ENCODE results near the gene MPPED1. TPM values are rescaled to one million over a fixed set of nuclear protein-coding genes. Genes with fewer than 3 reads are reported as not detected.

Gene MPPED1
- total and polyA plus RNA-seq, 4 donors, result 0.89 to 6.5 (median 4.1) TPM

DNA sequence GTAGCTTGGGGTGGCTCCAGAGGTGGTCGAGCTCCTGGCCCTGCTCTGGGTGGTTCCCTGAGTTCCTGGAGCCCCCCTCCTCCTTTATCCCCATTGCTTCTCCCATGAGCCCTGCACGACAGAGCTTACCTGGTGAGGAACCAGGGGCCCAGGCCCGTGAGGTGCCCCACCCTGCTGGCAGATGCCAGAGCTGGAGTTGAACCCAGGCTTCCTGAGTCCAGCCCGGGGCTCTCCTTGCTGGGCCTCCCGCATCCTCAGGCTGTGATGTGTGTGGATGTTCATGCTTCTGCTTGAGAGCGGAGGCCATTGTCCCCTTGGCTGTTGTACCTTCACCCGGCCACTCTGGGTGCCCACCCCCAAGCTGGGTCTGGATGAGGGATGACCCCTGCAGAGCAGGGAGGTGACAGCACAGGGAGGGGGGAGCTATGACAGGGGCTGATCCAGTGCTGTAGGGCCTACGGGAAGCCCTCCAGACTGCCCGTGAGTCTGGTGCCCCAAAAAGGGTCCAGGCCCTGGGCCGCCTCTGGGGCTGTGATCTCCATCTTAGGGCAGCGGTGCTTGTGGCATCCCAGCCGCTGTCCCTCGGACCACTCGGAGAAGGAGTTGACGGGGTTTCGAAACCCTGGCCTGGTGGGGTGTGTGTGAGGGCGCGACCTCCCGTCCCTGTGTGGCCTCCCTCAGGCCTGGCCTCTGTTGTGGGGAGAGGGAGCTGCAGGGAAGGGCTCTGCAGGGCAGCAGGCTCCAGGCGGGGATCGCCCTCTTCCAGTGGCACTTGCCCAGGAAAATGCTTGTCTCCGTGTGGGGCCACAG is 14.4 kb downstream of the MPPED1 start (continued):
- TF ChIP-seq, protein P1, sequence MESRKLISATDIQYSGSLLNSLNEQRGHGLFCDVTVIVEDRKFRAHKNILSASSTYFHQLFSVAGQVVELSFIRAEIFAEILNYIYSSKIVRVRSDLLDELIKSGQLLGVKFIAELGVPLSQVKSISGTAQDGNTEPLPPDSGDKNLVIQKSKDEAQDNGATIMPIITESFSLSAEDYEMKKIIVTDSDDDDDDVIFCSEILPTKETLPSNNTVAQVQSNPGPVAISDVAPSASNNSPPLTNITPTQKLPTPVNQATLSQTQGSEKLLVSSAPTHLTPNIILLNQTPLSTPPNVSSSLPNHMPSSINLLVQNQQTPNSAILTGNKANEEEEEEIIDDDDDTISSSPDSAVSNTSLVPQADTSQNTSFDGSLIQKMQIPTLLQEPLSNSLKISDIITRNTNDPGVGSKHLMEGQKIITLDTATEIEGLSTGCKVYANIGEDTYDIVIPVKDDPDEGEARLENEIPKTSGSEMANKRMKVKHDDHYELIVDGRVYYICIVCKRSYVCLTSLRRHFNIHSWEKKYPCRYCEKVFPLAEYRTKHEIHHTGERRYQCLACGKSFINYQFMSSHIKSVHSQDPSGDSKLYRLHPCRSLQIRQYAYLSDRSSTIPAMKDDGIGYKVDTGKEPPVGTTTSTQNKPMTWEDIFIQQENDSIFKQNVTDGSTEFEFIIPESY (IDR thresholded peaks at IDR 0.05), result no peak
- no peak for TF ChIP-seq NR2F2 (IDR thresholded peaks at IDR 0.05)
- TF ChIP-seq JUND (IDR thresholded peaks at IDR 0.05), result no peak
- no peak for TF ChIP-seq RXRA (IDR thresholded peaks at IDR 0.05)
- TF ChIP-seq FOXA2 (IDR thresholded peaks at IDR 0.05), result no peak
- no peak for TF ChIP-seq YY1 (IDR thresholded peaks at IDR 0.05)

DNA sequence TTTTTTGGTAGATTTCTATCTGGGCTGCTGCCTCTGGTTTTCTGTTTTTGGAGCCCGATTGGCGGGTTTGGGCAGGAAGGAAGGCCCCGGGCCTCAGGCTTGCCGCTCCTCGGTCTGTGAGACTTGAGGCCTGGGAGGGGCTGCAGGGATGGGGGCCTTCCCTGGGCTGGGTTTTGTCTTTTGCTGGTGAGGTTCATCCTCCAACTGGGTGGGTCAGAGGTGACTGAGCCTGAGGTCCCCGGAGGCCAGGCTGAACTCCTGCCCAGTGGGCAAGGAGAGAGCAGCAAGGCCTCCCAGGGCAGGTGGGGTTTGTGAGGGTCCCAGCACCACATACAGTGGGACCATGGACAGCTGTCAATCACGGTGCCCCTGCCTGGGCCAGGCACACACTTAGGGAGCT is 15.0 kb downstream of the MPPED1 start:
- H3K27me3 ChIP-seq (ENCODE audit: control insufficient read depth in 4 of 4, insufficient read depth in 4 of 4, low read length in 3 of 4), result no peaks in the 10 kb centered on the region
- H3K9ac ChIP-seq (ENCODE audit: low read depth in 1 of 2, low read length in 2 of 2), result no peak overlapping the region
- DNase-seq (ENCODE audit: low spot score), result no peak
- no peak overlapping the region for H3K4me3 ChIP-seq (ENCODE audit: low read depth in 1 of 3, low read length in 3 of 3)
- TF ChIP-seq, protein P2, sequence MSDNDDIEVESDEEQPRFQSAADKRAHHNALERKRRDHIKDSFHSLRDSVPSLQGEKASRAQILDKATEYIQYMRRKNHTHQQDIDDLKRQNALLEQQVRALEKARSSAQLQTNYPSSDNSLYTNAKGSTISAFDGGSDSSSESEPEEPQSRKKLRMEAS (IDR thresholded peaks at IDR 0.05), result no peak
- TF ChIP-seq JUND (IDR thresholded peaks at IDR 0.05), result no peak
- TF ChIP-seq SP1 (IDR thresholded peaks at IDR 0.05), result no peak
- TF ChIP-seq RAD21 (IDR thresholded peaks at IDR 0.05), result no peak
- TF ChIP-seq EGR1 (IDR thresholded peaks at IDR 0.05; ENCODE audit: low read depth in 2 of 2), result no peak
- TF ChIP-seq, protein P3, sequence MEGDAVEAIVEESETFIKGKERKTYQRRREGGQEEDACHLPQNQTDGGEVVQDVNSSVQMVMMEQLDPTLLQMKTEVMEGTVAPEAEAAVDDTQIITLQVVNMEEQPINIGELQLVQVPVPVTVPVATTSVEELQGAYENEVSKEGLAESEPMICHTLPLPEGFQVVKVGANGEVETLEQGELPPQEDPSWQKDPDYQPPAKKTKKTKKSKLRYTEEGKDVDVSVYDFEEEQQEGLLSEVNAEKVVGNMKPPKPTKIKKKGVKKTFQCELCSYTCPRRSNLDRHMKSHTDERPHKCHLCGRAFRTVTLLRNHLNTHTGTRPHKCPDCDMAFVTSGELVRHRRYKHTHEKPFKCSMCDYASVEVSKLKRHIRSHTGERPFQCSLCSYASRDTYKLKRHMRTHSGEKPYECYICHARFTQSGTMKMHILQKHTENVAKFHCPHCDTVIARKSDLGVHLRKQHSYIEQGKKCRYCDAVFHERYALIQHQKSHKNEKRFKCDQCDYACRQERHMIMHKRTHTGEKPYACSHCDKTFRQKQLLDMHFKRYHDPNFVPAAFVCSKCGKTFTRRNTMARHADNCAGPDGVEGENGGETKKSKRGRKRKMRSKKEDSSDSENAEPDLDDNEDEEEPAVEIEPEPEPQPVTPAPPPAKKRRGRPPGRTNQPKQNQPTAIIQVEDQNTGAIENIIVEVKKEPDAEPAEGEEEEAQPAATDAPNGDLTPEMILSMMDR (IDR thresholded peaks at IDR 0.05; ENCODE audit: low read depth, low read length, missing input control), result no peak
- TF ChIP-seq, protein P1 (IDR thresholded peaks at IDR 0.05), result no peak
- TF ChIP-seq, protein P4, sequence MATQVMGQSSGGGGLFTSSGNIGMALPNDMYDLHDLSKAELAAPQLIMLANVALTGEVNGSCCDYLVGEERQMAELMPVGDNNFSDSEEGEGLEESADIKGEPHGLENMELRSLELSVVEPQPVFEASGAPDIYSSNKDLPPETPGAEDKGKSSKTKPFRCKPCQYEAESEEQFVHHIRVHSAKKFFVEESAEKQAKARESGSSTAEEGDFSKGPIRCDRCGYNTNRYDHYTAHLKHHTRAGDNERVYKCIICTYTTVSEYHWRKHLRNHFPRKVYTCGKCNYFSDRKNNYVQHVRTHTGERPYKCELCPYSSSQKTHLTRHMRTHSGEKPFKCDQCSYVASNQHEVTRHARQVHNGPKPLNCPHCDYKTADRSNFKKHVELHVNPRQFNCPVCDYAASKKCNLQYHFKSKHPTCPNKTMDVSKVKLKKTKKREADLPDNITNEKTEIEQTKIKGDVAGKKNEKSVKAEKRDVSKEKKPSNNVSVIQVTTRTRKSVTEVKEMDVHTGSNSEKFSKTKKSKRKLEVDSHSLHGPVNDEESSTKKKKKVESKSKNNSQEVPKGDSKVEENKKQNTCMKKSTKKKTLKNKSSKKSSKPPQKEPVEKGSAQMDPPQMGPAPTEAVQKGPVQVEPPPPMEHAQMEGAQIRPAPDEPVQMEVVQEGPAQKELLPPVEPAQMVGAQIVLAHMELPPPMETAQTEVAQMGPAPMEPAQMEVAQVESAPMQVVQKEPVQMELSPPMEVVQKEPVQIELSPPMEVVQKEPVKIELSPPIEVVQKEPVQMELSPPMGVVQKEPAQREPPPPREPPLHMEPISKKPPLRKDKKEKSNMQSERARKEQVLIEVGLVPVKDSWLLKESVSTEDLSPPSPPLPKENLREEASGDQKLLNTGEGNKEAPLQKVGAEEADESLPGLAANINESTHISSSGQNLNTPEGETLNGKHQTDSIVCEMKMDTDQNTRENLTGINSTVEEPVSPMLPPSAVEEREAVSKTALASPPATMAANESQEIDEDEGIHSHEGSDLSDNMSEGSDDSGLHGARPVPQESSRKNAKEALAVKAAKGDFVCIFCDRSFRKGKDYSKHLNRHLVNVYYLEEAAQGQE (IDR thresholded peaks at IDR 0.05), result no peak
- TF ChIP-seq, protein P5, sequence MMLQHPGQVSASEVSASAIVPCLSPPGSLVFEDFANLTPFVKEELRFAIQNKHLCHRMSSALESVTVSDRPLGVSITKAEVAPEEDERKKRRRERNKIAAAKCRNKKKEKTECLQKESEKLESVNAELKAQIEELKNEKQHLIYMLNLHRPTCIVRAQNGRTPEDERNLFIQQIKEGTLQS (IDR thresholded peaks at IDR 0.05), result no peak
- no peak for TF ChIP-seq HNF4G (IDR thresholded peaks at IDR 0.05)
- TF ChIP-seq FOXA2 (IDR thresholded peaks at IDR 0.05), result no peak
- no peak for TF ChIP-seq NR2F2 (IDR thresholded peaks at IDR 0.05)
- TF ChIP-seq GABPA (IDR thresholded peaks at IDR 0.05 in 1 of 2, conservative IDR thresholded peaks at IDR 0.05 in 1 of 2), result no peak
- TF ChIP-seq TAF1 (conservative IDR thresholded peaks at IDR 0.05), result no peak
- no peak for TF ChIP-seq HNF4A (conservative IDR thresholded peaks at IDR 0.05)
- 74% methylated on average over 7 of the region's 7 CpGs for WGBS
- no peak overlapping the region for H3K27ac ChIP-seq (ENCODE audit: low read depth in 1 of 2, low read length in 2 of 2)
- no peaks in the 10 kb centered on the region for H3K36me3 ChIP-seq (ENCODE audit: control insufficient read depth in 4 of 4, insufficient read depth in 3 of 4, low read depth in 1 of 4, low read length in 3 of 4)
- H3K9me3 ChIP-seq (ENCODE audit: control insufficient read depth in 4 of 4, low read length in 3 of 4), result no peaks in the 10 kb centered on the region
- no peaks in the 10 kb centered on the region for H3K4me1 ChIP-seq (ENCODE audit: control insufficient read depth in 4 of 4, insufficient read depth in 4 of 4, low read length in 3 of 4)

Measured in liver (tissue), 9 donors.